HCT116 (cell line): ENCODE data around the gene GLS2. TPM values are rescaled to one million over a fixed set of nuclear protein-coding genes. Genes with fewer than 3 reads are reported as not detected.

Experiments used
- ATAC-seq: fragments of 200-7000 bp; cut with Tn5 transposase; 2 replicates; pipeline ENCODE4 v1.9.1; 2020; ENCODE audit warnings: mild to moderate bottlenecking, moderate library complexity
- BruUV-seq: library from RNA; stranded (reverse); fragments of 400-500 nt; replicated peaks from 2 replicates; lab custom pipeline; 2021; lab: Mats Ljungman, UMichigan
- CTCF ChIA-PET: fragments of 300-600 bp; sonication (Branson Sonifier 250); formaldehyde crosslinking; loops from one replicate; lab custom pipeline; 2021; ENCODE audit warnings: antibody characterized with exemption; lab: Charles Lee
- POLR2A ChIA-PET: fragments of 300-600, 350-600 bp; sonication (Branson Sonifier 250); formaldehyde crosslinking; loops from one replicate; lab custom pipeline; 2021; ENCODE audit warnings: antibody characterized with exemption; lab: Charles Lee
- RAD21 ChIA-PET, 2 experiments: fragments of 300-600 bp; sonication (Branson Sonifier 250); formaldehyde crosslinking; loops; one replicate each; lab custom pipeline; 2023; ENCODE audit warnings: low total read pairs in 2 of 2; ENCODE audit not compliant: uncharacterized antibody in 2 of 2, unreplicated experiment in 2 of 2, low non-redundant PET in 1 of 2; lab: Charles Lee
- DNase-seq: peaks from one replicate; pipeline ENCODE4 v3.0.0-alpha.2; 2010; ENCODE audit warnings: low read depth, low spot score
- H2AFZ ChIP-seq: fragments of 200-600 bp; shearing (Covaris generic), sonication (generic); 2 replicates; pipeline ENCODE4 v1.6.1; 2017; ENCODE audit warnings: low read depth, mixed run types, mixed read lengths, antibody characterized with exemption, low read length; ENCODE audit not compliant: poor library complexity, severe bottlenecking
- H3K27ac ChIP-seq: 2 replicates; pipeline ENCODE4 v1.5.1; 2012; ENCODE audit warnings: low read depth, low read length
- H3K27me3 ChIP-seq: fragments of 200-600 bp; sonication (generic); 2 replicates; pipeline ENCODE4 v1.6.1; 2016; ENCODE audit warnings: mixed run types, low read length, mixed read lengths; ENCODE audit not compliant: insufficient read depth
- H3K36me3 ChIP-seq, 2 experiments: fragments of 200-500 bp in 1 of 2; fragments of 200-600 bp in 1 of 2; sonication (Bioruptor generic) in 1 of 2; sonication (generic) in 1 of 2; 2 replicates each; pipeline versions ENCODE4 v1.5.1 to v1.6.1; 2014 to 2016; ENCODE audit warnings: low read length in 2 of 2, inconsistent platforms in 1 of 2, mixed read lengths in 1 of 2, mixed run types in 1 of 2; ENCODE audit not compliant: insufficient read depth in 2 of 2, control insufficient read depth in 1 of 2
- H3K4me1 ChIP-seq, 2 experiments: fragments of 200-600 bp in 1 of 2; sonication (generic) in 1 of 2; 2 replicates each; pipeline versions ENCODE4 v1.5.1 to v1.6.1; 2012 to 2017; ENCODE audit warnings: low read length in 2 of 2, inconsistent platforms in 1 of 2, mild to moderate bottlenecking in 1 of 2, mixed read lengths in 1 of 2, mixed run types in 1 of 2, moderate library complexity in 1 of 2; ENCODE audit not compliant: insufficient read depth in 2 of 2, control insufficient read depth in 1 of 2
- H3K4me2 ChIP-seq: fragments of 200-600 bp; sonication (generic); 2 replicates; pipeline ENCODE4 v1.6.1; 2017; ENCODE audit warnings: mixed run types, low read length, mixed read lengths
- H3K4me3 ChIP-seq, 2 experiments: fragments of 200-600 bp in 1 of 2; sonication (generic) in 1 of 2; replicated peaks in 1 of 2; 2 replicates each; pipeline ENCODE4 v1.5.1; 2011 to 2016; ENCODE audit warnings: low read length in 2 of 2, control low read depth in 1 of 2, low read depth in 1 of 2, mild to moderate bottlenecking in 1 of 2, mixed read lengths in 1 of 2, mixed run types in 1 of 2
- H3K79me2 ChIP-seq: fragments of 200-600 bp; sonication (generic); 2 replicates; pipeline ENCODE4 v1.6.1; 2017; ENCODE audit warnings: mild to moderate bottlenecking, mixed run types, low read length, moderate library complexity, mixed read lengths; ENCODE audit not compliant: insufficient read depth
- H3K9ac ChIP-seq: fragments of 200-600 bp; sonication (generic); 2 replicates; pipeline ENCODE4 v1.6.1; 2016; ENCODE audit warnings: low read length, mixed read lengths
- H3K9me2 ChIP-seq: fragments of 200-600 bp; sonication (generic), shearing (Covaris generic); 2 replicates; pipeline ENCODE4 v1.6.1; 2017; ENCODE audit warnings: mixed run types, mild to moderate bottlenecking, moderate library complexity; ENCODE audit not compliant: insufficient read depth
- H3K9me3 ChIP-seq, 2 experiments: fragments of 200-500 bp in 1 of 2; fragments of 200-600 bp in 1 of 2; sonication (Bioruptor generic) in 1 of 2; sonication (generic) in 1 of 2; 2 replicates each; pipeline ENCODE4 v1.6.1; 2014 to 2017; ENCODE audit warnings: low read length in 2 of 2, mixed read lengths in 2 of 2, inconsistent platforms in 1 of 2, low read depth in 1 of 2, mild to moderate bottlenecking in 1 of 2, mixed run types in 1 of 2, moderate library complexity in 1 of 2; ENCODE audit not compliant: control insufficient read depth in 1 of 2, insufficient read depth in 1 of 2
- H4K20me1 ChIP-seq: fragments of 200-600 bp; sonication (generic), shearing (Covaris generic); 2 replicates; pipeline ENCODE4 v1.6.1; 2017; ENCODE audit warnings: mixed run types, mild to moderate bottlenecking, moderate library complexity; ENCODE audit not compliant: insufficient read depth
- ATF3 ChIP-seq: IDR thresholded peaks from 2 replicates; pipeline ENCODE4 v1.6.1; 2012
- CBX3 ChIP-seq: IDR thresholded peaks from 2 replicates; pipeline ENCODE4 v1.6.1; 2012; ENCODE audit warnings: low read depth
- CEBPB ChIP-seq: IDR thresholded peaks from 2 replicates; pipeline ENCODE4 v1.6.1; 2012; ENCODE audit warnings: low read depth
- CTCF ChIP-seq, 3 experiments: fragments of 200-600 bp in 1 of 3; sonication (generic) in 1 of 3; IDR thresholded peaks in 2 of 3; conservative IDR thresholded peaks in 1 of 3; 2 replicates each; pipeline ENCODE4 v1.5.1; 2012 to 2017; ENCODE audit warnings: low read depth in 2 of 3, low read length in 2 of 3, antibody characterized with exemption in 1 of 3, borderline replicate concordance in 1 of 3, control low read depth in 1 of 3, mild to moderate bottlenecking in 1 of 3, mixed read lengths in 1 of 3, mixed run types in 1 of 3, moderate library complexity in 1 of 3; ENCODE audit not compliant: insufficient read depth in 1 of 3
- ELF1 ChIP-seq: IDR thresholded peaks from 2 replicates; pipeline ENCODE4 v1.6.1; 2012; ENCODE audit warnings: low read depth, borderline replicate concordance
- EZH2phosphoT487 ChIP-seq: fragments of 200-600 bp; IDR thresholded peaks from 2 replicates; pipeline ENCODE4 v1.6.1; 2018; ENCODE audit warnings: antibody characterized with exemption, borderline replicate concordance
- FOSL1 ChIP-seq: IDR thresholded peaks from 2 replicates; pipeline ENCODE4 v1.6.1; 2012; ENCODE audit warnings: low read depth
- JUND ChIP-seq: IDR thresholded peaks from 2 replicates; pipeline ENCODE4 v1.6.1; 2012
- MAX ChIP-seq: IDR thresholded peaks from 2 replicates; pipeline ENCODE4 v1.6.1; 2012
- POLR2A ChIP-seq: IDR thresholded peaks from 2 replicates; pipeline ENCODE4 v1.7.0; 2011; ENCODE audit warnings: borderline replicate concordance; ENCODE audit not compliant: insufficient read depth, insufficient read length; ENCODE audit errors: extremely low read depth
- POLR2AphosphoS5 ChIP-seq: IDR thresholded peaks from 2 replicates; pipeline ENCODE4 v1.6.1; 2011; ENCODE audit warnings: mild to moderate bottlenecking, low read depth, low read length, moderate library complexity
- RAD21 ChIP-seq: IDR thresholded peaks from 2 replicates; pipeline ENCODE4 v1.6.1; 2012; ENCODE audit warnings: low read depth, mild to moderate bottlenecking
- SIN3A ChIP-seq: IDR thresholded peaks from 2 replicates; pipeline ENCODE4 v1.6.1; 2012; ENCODE audit warnings: low read depth
- SRF ChIP-seq: IDR thresholded peaks from 2 replicates; pipeline ENCODE4 v1.6.1; 2012; ENCODE audit warnings: low read depth
- TCF7L2 ChIP-seq: IDR thresholded peaks from 2 replicates; pipeline ENCODE4 v1.7.0; 2011; ENCODE audit warnings: borderline replicate concordance, inconsistent platforms; ENCODE audit not compliant: insufficient read depth, insufficient read length; ENCODE audit errors: extremely low read depth
- YY1 ChIP-seq: IDR thresholded peaks from 2 replicates; pipeline ENCODE4 v1.6.1; 2011; ENCODE audit warnings: low read length, low read depth, moderate library complexity, mild to moderate bottlenecking; ENCODE audit not compliant: insufficient replicate concordance; ENCODE audit errors: extremely low read depth
- ZBTB33 ChIP-seq: IDR thresholded peaks from 2 replicates; pipeline ENCODE4 v1.6.1; 2011; ENCODE audit warnings: mild to moderate bottlenecking, low read length, moderate library complexity; ENCODE audit not compliant: insufficient replicate concordance; ENCODE audit errors: extremely low read depth
- ZFX ChIP-seq: fragments of 450-650 bp; IDR thresholded peaks from 2 replicates; pipeline ENCODE4 v1.6.1; 2017
- ZNF274 ChIP-seq: fragments of 200-500 bp; sonication (Bioruptor generic); IDR thresholded peaks from 2 replicates; pipeline ENCODE4 v1.6.1; 2014; ENCODE audit warnings: mild to moderate bottlenecking, low read depth, low read length, inconsistent platforms
- intact Hi-C: fragments of 100-400 bp; cut with micrococcal nuclease; formaldehyde crosslinking; loops from 2 replicates; pipeline ENCODE4 v1.10.0; 2022
- total RNA-seq: library from RNA; stranded (reverse); gene quantifications from one replicate; pipeline ENCODE4 v1.2.1, GENCODE V29; 2021; ENCODE audit not compliant: unreplicated experiment

GLS2 gene
- total RNA-seq, 1 experiment from 2014 or later: not detected

GRCh38 chr12:56431288-56431687, 56.7 kb downstream of the GLS2 start:
- ATAC-seq: no peak
- H3K4me2 ChIP-seq: no peak overlapping the region
- no peaks in the 10 kb centered on the region for H3K9me2 ChIP-seq
- POLR2A ChIA-PET: no interaction called here
- H3K36me3 ChIP-seq: peaks cover 14 to 30% of the 10 kb centered on the region in 2 experiments; a peak in 3 of 4 replicates
- intact Hi-C loops: no loop called here
- RAD21 ChIA-PET: no interaction called here
- H3K9ac ChIP-seq: no peak overlapping the region
- H3K27me3 ChIP-seq: no peaks in the 10 kb centered on the region
- no peaks in the 10 kb centered on the region for H4K20me1 ChIP-seq
- no peak overlapping the region for H2AFZ ChIP-seq
- no peak overlapping the region for H3K4me3 ChIP-seq
- H3K27ac ChIP-seq: no peak overlapping the region
- BruUV-seq: no TSS peak
- H3K4me1 ChIP-seq: no peaks in the 10 kb centered on the region
- CTCF ChIA-PET: no interaction called here
- no peaks in the 10 kb centered on the region for H3K9me3 ChIP-seq
- no peak for TF ChIP-seq CBX3
- no peak for TF ChIP-seq FOSL1
- no peak for TF ChIP-seq CEBPB
- TF ChIP-seq SIN3A: no peak
- TF ChIP-seq EZH2phosphoT487: no peak
- no peak for TF ChIP-seq TCF7L2
- TF ChIP-seq POLR2AphosphoS5: no peak
- TF ChIP-seq YY1: no peak
- no peak for TF ChIP-seq CTCF (IDR thresholded peaks at IDR 0.05 in 2 of 3, conservative IDR thresholded peaks at IDR 0.05 in 1 of 3; ENCODE audit: borderline replicate concordance in 1 of 3, insufficient read depth in 1 of 3, low read depth in 2 of 3, low read length in 2 of 3)
- TF ChIP-seq MAX: no peak
- TF ChIP-seq POLR2A: no peak
- TF ChIP-seq ZBTB33: no peak
- no peak for TF ChIP-seq RAD21
- no peak for TF ChIP-seq SRF
- TF ChIP-seq ZNF274: no peak
- no peak for TF ChIP-seq JUND
- TF ChIP-seq ELF1: no peak
- TF ChIP-seq ZFX: no peak
- no peak for TF ChIP-seq ATF3
- TF ChIP-seq, all 23 proteins: peak for 0
- no peaks in the 10 kb centered on the region for H3K79me2 ChIP-seq
- no peak for DNase-seq
